Progenitor cell of endocrine pancreas (in vitro differentiated cells): Measurements from ENCODE around the gene SKIC2. TPM values are rescaled to one million over a fixed set of nuclear protein-coding genes. Genes with fewer than 3 reads are reported as not detected.
A peak's percentile ranks its signal among the peaks of the same experiment; 100 is the strongest.
"Not testable (repeated sequence)": the region's sequence is repeated elsewhere in the genome, so short reads cannot be mapped to it uniquely, and the experiment has no call there.

Experiments
- DNase-seq: peaks from one replicate; pipeline ENCODE4 v3.0.0; 2021; ENCODE audit warnings: low spot score; ENCODE audit not compliant: unreplicated experiment
- H3K27ac Mint-ChIP-seq: 2 replicates; pipeline ENCODE4 v1.8.0; 2021; ENCODE audit warnings: mild to moderate bottlenecking, moderate library complexity, mixed read lengths
- H3K27me3 Mint-ChIP-seq: 2 replicates; pipeline ENCODE4 v1.8.0; 2021; ENCODE audit warnings: mixed read lengths
- H3K36me3 Mint-ChIP-seq: 2 replicates; pipeline ENCODE4 v1.8.0; 2022; ENCODE audit warnings: mixed read lengths; ENCODE audit not compliant: insufficient read depth
- H3K4me1 Mint-ChIP-seq: 2 replicates; pipeline ENCODE4 v1.8.0; 2021; ENCODE audit warnings: low read depth, mixed read lengths
- H3K4me3 Mint-ChIP-seq: 2 replicates; pipeline ENCODE4 v1.8.0; 2021; ENCODE audit warnings: low read depth, mild to moderate bottlenecking, moderate library complexity, mixed read lengths
- H3K9me3 Mint-ChIP-seq: 2 replicates; pipeline ENCODE4 v1.8.0; 2021; ENCODE audit warnings: low read depth, mixed read lengths
- long read RNA-seq: library from polyadenylated mRNA; unstranded; transcript quantifications from one replicate; pipeline ENCODE4 v2.0.0, GENCODE V29; 2020
- total RNA-seq: library from RNA; stranded (reverse); gene quantifications from 2 replicates; pipeline ENCODE4 v1.2.1, GENCODE V29; 2021
- TF ChIP-seq, protein P1 (sequence below): fragments of 200-600 bp; sonication (generic); IDR thresholded peaks from one replicate; pipeline ENCODE4 v1.5.0; 2021; ENCODE audit warnings: antibody characterized with exemption, mild to moderate bottlenecking; ENCODE audit not compliant: unreplicated experiment

Gene SKIC2
- 97.9 and 103 TPM in 2 replicates for total RNA-seq
- long read RNA-seq, transcript SKIV2L-201 (28 exons, 3,894 nt) = major isoform, 79 of 150 reads
- long read RNA-seq, partial matches to known transcripts = 33 of 150 reads
- long read RNA-seq, other reads (novel, unspliced or antisense) = 38 of 150 reads

GRCh38 chr6:31958741-31959739 lies at the start of gene SKIC2, which contains the start of gene NELFE:
SKIC2 (plus strand) TSS chr6:31959175; CDS start chr6:31959193, 18 bp downstream.
NELFE (minus strand) TSS chr6:31958971; CDS start chr6:31958446, 525 bp downstream.
- Mint-ChIP-seq H3K27me3 (no peaks in the 10 kb centered on the region), H3K36me3 (peaks cover 20% of the 10 kb centered on the region), H3K9me3 (no peaks in the 10 kb centered on the region), H3K4me3 (peak within 1 kb of the TSS; percentile 98), H3K4me1 (peaks cover 19% of the 10 kb centered on the region), H3K27ac (peak within 1 kb of the TSS; percentile 98)
- TF ChIP-seq, protein P1, sequence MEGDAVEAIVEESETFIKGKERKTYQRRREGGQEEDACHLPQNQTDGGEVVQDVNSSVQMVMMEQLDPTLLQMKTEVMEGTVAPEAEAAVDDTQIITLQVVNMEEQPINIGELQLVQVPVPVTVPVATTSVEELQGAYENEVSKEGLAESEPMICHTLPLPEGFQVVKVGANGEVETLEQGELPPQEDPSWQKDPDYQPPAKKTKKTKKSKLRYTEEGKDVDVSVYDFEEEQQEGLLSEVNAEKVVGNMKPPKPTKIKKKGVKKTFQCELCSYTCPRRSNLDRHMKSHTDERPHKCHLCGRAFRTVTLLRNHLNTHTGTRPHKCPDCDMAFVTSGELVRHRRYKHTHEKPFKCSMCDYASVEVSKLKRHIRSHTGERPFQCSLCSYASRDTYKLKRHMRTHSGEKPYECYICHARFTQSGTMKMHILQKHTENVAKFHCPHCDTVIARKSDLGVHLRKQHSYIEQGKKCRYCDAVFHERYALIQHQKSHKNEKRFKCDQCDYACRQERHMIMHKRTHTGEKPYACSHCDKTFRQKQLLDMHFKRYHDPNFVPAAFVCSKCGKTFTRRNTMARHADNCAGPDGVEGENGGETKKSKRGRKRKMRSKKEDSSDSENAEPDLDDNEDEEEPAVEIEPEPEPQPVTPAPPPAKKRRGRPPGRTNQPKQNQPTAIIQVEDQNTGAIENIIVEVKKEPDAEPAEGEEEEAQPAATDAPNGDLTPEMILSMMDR = no peak
- peak; percentile 95 for DNase-seq

- H3K9me3 Mint-ChIP-seq, H3K27me3 Mint-ChIP-seq, H3K4me3 Mint-ChIP-seq, H3K27ac Mint-ChIP-seq, H3K36me3 Mint-ChIP-seq, DNase-seq, H3K4me1 Mint-ChIP-seq: not testable (repeated sequence)
These were observed 49.7 kb upstream of the SKIC2 start for GRCh38 chr6:31909298-31909697.

DNA sequence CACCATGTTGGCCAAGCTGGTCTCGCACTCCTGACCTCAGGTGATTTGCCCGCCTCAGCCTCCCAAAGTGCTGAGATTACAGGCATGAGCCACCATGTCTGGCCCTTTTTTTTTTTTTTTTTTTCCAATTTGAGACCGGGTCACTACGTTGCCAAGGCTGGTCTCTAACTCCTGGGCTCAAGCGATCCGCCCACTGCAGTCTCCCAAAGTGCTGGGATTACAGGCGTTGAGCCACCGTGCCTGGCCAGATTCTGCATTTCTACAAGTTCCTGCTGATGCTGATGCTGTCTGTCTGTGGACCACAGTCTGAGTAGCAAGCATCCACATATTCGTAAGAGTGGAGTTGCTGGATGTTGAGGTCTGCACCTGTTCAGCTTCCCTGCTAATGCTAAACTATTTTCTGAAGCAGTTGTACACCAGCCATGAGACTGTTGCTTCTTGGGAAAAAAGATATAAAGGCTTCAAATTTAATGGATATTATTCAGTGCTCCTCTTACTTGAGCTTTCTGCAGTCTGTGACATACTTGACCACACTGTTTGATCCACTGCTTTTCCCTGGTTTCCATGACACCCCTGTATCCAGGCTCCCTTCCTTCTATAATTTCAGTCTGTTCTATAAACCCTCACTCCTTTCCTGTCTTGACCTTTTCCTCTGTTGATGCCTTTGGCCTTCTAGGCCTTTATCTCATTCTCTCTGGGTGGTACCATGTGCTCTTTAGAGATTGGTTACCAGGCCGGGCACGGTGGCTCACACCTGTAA lies 47.0 kb upstream of the SKIC2 start:
- Mint-ChIP-seq H3K27me3 (peaks cover 2% of the 10 kb centered on the region), H3K4me1 (no peaks in the 10 kb centered on the region), H3K27ac (no peak overlapping the region), H3K4me3 (no peak overlapping the region), H3K9me3 (no peaks in the 10 kb centered on the region), H3K36me3 (no peaks in the 10 kb centered on the region)
- DNase-seq = no peak
- TF ChIP-seq, protein P1 = no peak

DNA sequence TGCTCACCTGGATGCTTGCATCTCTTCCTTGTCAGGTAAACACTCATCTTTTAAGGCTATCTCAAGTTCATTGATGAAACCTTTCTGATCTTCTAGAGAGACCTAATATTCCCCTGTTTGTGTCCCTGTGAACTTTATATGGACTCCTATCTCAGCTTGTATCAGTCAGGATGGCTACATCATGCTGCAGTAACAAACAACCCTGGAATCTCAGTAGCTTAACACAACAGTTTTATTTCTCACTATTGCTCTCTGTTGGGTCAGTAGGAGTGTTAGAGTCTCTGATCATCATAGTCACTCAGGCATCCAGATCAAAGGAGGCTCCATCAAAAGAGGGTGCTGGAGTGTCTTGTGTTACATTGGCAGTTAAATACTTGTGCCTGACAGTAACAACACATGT lies 43.6 kb upstream of the SKIC2 start:
- no peak for DNase-seq
- Mint-ChIP-seq H3K36me3 (no peaks in the 10 kb centered on the region), H3K4me1 (no peaks in the 10 kb centered on the region), H3K9me3 (no peaks in the 10 kb centered on the region), H3K27me3 (peaks cover 2% of the 10 kb centered on the region), H3K27ac (no peak overlapping the region), H3K4me3 (no peak overlapping the region)
- TF ChIP-seq, protein P1 = no peak

DNA sequence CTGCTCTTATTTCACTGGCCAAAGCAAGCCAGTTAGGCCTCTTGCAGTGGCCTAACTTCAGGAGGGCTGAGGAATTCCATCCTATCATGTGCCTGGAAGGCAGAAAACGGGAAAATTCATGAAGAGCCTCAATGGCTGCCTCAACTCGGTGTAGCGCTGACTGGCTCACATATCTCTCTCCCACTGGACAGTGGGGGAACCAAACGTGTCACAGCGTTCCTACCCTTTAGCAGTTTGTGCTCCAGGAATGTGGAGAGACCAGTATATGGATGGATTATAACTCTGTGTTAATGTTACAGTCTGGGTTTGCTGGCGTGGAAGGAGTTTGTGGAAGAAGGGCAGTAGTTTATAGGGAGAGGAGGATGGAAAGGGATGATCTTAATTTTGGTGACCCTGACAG lies 43.2 kb upstream of the SKIC2 start:
- Mint-ChIP-seq H3K36me3 (no peaks in the 10 kb centered on the region), H3K4me3 (no peak overlapping the region), H3K27me3 (peaks cover 2% of the 10 kb centered on the region), H3K27ac (no peak overlapping the region), H3K4me1 (no peaks in the 10 kb centered on the region), H3K9me3 (no peaks in the 10 kb centered on the region)
- no peak for DNase-seq
- TF ChIP-seq, protein P1 = no peak
